ENCODE measurements around the gene UBE2J2.

Gene UBE2J2

GRCh38 chr1:1247341-1247913 lies 26.2 kb downstream of the UBE2J2 start:
- no peak overlapping the region for H3K4me3 ChIP-seq (replicated peaks; ENCODE audit: low read depth, low read length)
- no peak for TF ChIP-seq CTCF (IDR thresholded peaks at IDR 0.05; ENCODE audit: low read depth, low read length, missing control alignments)
- DNase-seq (ENCODE audit: extremely low read depth, low read depth): no peak

GRCh38 chr1:1246577-1247340 lies 26.9 kb downstream of the UBE2J2 start, which contains the start of gene C1QTNF12:
Gene C1QTNF12 (minus strand): TSS chr1:1246722. CDS start chr1:1246690, 32 bp downstream.
- no peak for TF ChIP-seq CTCF (IDR thresholded peaks at IDR 0.05; ENCODE audit: low read depth, low read length, missing control alignments)
- no peak for DNase-seq (ENCODE audit: extremely low read depth, low read depth)
- no peak within 1 kb of the TSS for H3K4me3 ChIP-seq (replicated peaks; ENCODE audit: low read depth, low read length)

- no peak overlapping the region for H3K4me3 ChIP-seq (replicated peaks; ENCODE audit: low read depth, low read length)
- no peak for TF ChIP-seq CTCF (IDR thresholded peaks at IDR 0.05; ENCODE audit: low read depth, low read length, missing control alignments)
- no peak for DNase-seq (ENCODE audit: extremely low read depth, low read depth)
Measured at GRCh38 chr1:1245817-1246576, 27.7 kb downstream of the UBE2J2 start.

- TF ChIP-seq CTCF (IDR thresholded peaks at IDR 0.05; ENCODE audit: low read depth, low read length, missing control alignments): no peak
- no peak for DNase-seq (ENCODE audit: extremely low read depth, low read depth)
- no peak overlapping the region for H3K4me3 ChIP-seq (replicated peaks; ENCODE audit: low read depth, low read length)
Measured at GRCh38 chr1:1245178-1245816, 28.4 kb downstream of the UBE2J2 start.

- no peak for DNase-seq (ENCODE audit: extremely low read depth, low read depth)
- no peak overlapping the region for H3K4me3 ChIP-seq (replicated peaks; ENCODE audit: low read depth, low read length)
- no peak for TF ChIP-seq CTCF (IDR thresholded peaks at IDR 0.05; ENCODE audit: low read depth, low read length, missing control alignments)
Measured at GRCh38 chr1:1244192-1244811, 29.4 kb downstream of the UBE2J2 start.

GRCh38 chr1:1243807-1244191 lies 29.9 kb downstream of the UBE2J2 start:
- no peak for TF ChIP-seq CTCF (IDR thresholded peaks at IDR 0.05; ENCODE audit: low read depth, low read length, missing control alignments)
- DNase-seq (ENCODE audit: extremely low read depth, low read depth): no peak
- H3K4me3 ChIP-seq (replicated peaks; ENCODE audit: low read depth, low read length): no peak overlapping the region
